HepG2 (cell line): ENCODE data around the gene PMS2. TPM values are rescaled to one million over a fixed set of nuclear protein-coding genes. Genes with fewer than 3 reads are reported as not detected.

Experiments
- CCAR2 ChIP-seq: fragments of 200-400 bp; formaldehyde crosslinking; optimal IDR thresholded peaks from 2 replicates; pipeline ENCODE3; 2018; ENCODE audit warnings: low read depth, mild to moderate bottlenecking, low read length, moderate library complexity
- CHD2 ChIP-seq: IDR thresholded peaks from 2 replicates; pipeline ENCODE4 v1.6.1; 2011; ENCODE audit warnings: low read depth, low read length, improper control_type of control experiment
- FOSL2 ChIP-seq: sonication (generic); formaldehyde crosslinking; IDR thresholded peaks from 2 replicates; pipeline ENCODE4 v1.4.0; 2020; ENCODE audit warnings: missing genetic modification reagents
- HBP1 ChIP-seq: IDR thresholded peaks from 2 replicates; pipeline ENCODE4 v1.6.1; 2016; ENCODE audit warnings: low read depth, control low read depth
- HCFC1 ChIP-seq: fragments of 150-350 bp; IDR thresholded peaks from 2 replicates; pipeline ENCODE4 v1.6.1; 2014; ENCODE audit warnings: low read depth, low read length
- KDM5A ChIP-seq: fragments of 200-600 bp; sonication (generic); IDR thresholded peaks from 2 replicates; pipeline ENCODE4 v1.7.0; 2018; ENCODE audit warnings: antibody characterized with exemption, mild to moderate bottlenecking, low read length, borderline replicate concordance
- KDM6A ChIP-seq: IDR thresholded peaks from 2 replicates; pipeline ENCODE4 v1.6.1; 2016; ENCODE audit warnings: low read depth
- NPAS2 ChIP-seq: sonication (generic); formaldehyde crosslinking; IDR thresholded peaks from 2 replicates; pipeline ENCODE4 v1.8.0; 2022; ENCODE audit warnings: mild to moderate bottlenecking, missing genetic modification reagents, borderline replicate concordance
- RBM22 ChIP-seq: fragments of 200-400 bp; formaldehyde crosslinking; optimal IDR thresholded peaks from 2 replicates; pipeline ENCODE3; 2017; ENCODE audit warnings: mild to moderate bottlenecking, low read length, moderate library complexity
- SETDB1 ChIP-seq: sonication (generic); formaldehyde crosslinking; IDR thresholded peaks from 2 replicates; pipeline ENCODE4 v1.5.1; 2020; ENCODE audit warnings: missing genetic modification reagents, mild to moderate bottlenecking, borderline replicate concordance
- SIN3B ChIP-seq: fragments of 150-350 bp; IDR thresholded peaks from 2 replicates; pipeline ENCODE4 v1.6.1; 2014; ENCODE audit warnings: low read length
- SIX1 ChIP-seq: sonication (generic); formaldehyde crosslinking; IDR thresholded peaks from 2 replicates; pipeline ENCODE4 v1.4.0; 2020; ENCODE audit warnings: missing genetic modification reagents, borderline replicate concordance
- STAT6 ChIP-seq: sonication (generic); formaldehyde crosslinking; IDR thresholded peaks from 2 replicates; pipeline ENCODE4 v1.4.0; 2020; ENCODE audit warnings: missing genetic modification reagents, mild to moderate bottlenecking, borderline replicate concordance
- TOPORS ChIP-seq: sonication (generic); formaldehyde crosslinking; IDR thresholded peaks from 2 replicates; pipeline ENCODE4 v1.8.0; 2023; ENCODE audit warnings: mild to moderate bottlenecking, missing genetic modification reagents
- YEATS4 ChIP-seq: sonication (generic); formaldehyde crosslinking; IDR thresholded peaks from 2 replicates; pipeline ENCODE4 v1.4.0; 2020; ENCODE audit warnings: missing genetic modification reagents, borderline replicate concordance
- ZBTB4 ChIP-seq: sonication (generic); formaldehyde crosslinking; IDR thresholded peaks from 2 replicates; pipeline ENCODE4 v1.4.0; 2020; ENCODE audit warnings: missing genetic modification reagents, mild to moderate bottlenecking, borderline replicate concordance
- ZFP91 ChIP-seq: sonication (generic); formaldehyde crosslinking; IDR thresholded peaks from 2 replicates; pipeline ENCODE4 v1.9.0; 2022; ENCODE audit warnings: missing genetic modification reagents, mild to moderate bottlenecking, borderline replicate concordance
- ZNF205 ChIP-seq: IDR thresholded peaks from 2 replicates; pipeline ENCODE4 v1.6.1; 2018; ENCODE audit warnings: missing biosample characterization, missing genetic modification reagents
- ZNF431 ChIP-seq: sonication (generic); formaldehyde crosslinking; IDR thresholded peaks from 2 replicates; pipeline ENCODE4 v1.9.0; 2022; ENCODE audit warnings: missing genetic modification reagents, low read depth, mild to moderate bottlenecking, borderline replicate concordance
- ZNF564 ChIP-seq: sonication (generic); formaldehyde crosslinking; IDR thresholded peaks from 2 replicates; pipeline ENCODE4 v1.8.1; 2023; ENCODE audit warnings: mild to moderate bottlenecking, missing genetic modification reagents
- polyA plus RNA-seq, 8 experiments: library from polyadenylated mRNA; depleted of rRNA in 3 of 8; stranded (reverse) in 7 of 8; unstranded in 1 of 8; fragments of >200 nt; fragmentation: Illumina TruSeq in 4 of 8; extraction: Trizol in 4 of 8; gene quantifications; 2 replicates each; pipeline versions ENCODE4 v1.2.1 to v1.2.3, GENCODE V29; 2011 to 2016; ENCODE audit warnings: low read depth in 4 of 8, missing spikeins in 1 of 8, mixed read lengths in 1 of 8; ENCODE audit not compliant: insufficient read depth in 1 of 8
- total RNA-seq, 5 experiments: library from RNA; depleted of rRNA; stranded (reverse); fragments of >200 nt; fragmentation: Illumina TruSeq; extraction: Trizol; gene quantifications; 2 replicates each; pipeline ENCODE4 v1.2.3, GENCODE V29; 2016; ENCODE audit warnings: low read depth in 1 of 5

Gene PMS2
- total and polyA plus RNA-seq, 2 of the 13 experiments (the other 11 are each of a cell fraction or from before 2014, with no cell fraction given), result 6.3 to 11.4 TPM

- TF ChIP-seq STAT6 (CRISPR knock-in tag) (peak; percentile 99), ZNF431 (peak; percentile 99), RBM22 (peak; percentile 54), HBP1 (peak; percentile 90; the same call in 1 of the 2 replicates), HCFC1 (no peak; the same call in none of the 2 replicates), ZFP91 (CRISPR knock-in tag) (peak; percentile 95), ZNF564 (peak; percentile 97), ZBTB4 (CRISPR knock-in tag) (peak; percentile 98), SETDB1 (CRISPR knock-in tag) (peak; percentile 95), KDM6A (CRISPR knock-in tag) (no peak), ZNF205 (CRISPR knock-in tag) (peak; percentile 67; the same call in 1 of the 2 replicates), CCAR2 (no peak), CHD2 (no peak), FOSL2 (CRISPR knock-in tag) (peak; percentile 61), SIX1 (peak; percentile 58; the same call in 1 of the 2 replicates), NPAS2 (CRISPR knock-in tag) (no peak), YEATS4 (CRISPR knock-in tag) (peak; percentile 100), SIN3B (no peak), KDM5A (no peak; the same call in 1 of the 2 replicates), TOPORS (CRISPR knock-in tag) (peak; percentile 100)
Measured at GRCh38 chr7:6008668-6009611, at the start of gene PMS2, which contains the start of gene AIMP2 (continued).
